HG02943 (cell line): ENCODE measurements around the gene TRIP4.

Experiments
- ATAC-seq: cut with Tn5 transposase; IDR thresholded peaks from one replicate; pipeline ENCODE4 v1.9.1; 2021; ENCODE audit warnings: mild to moderate bottlenecking, low read depth, moderate library complexity; ENCODE audit not compliant: unreplicated experiment

Gene TRIP4

DNA sequence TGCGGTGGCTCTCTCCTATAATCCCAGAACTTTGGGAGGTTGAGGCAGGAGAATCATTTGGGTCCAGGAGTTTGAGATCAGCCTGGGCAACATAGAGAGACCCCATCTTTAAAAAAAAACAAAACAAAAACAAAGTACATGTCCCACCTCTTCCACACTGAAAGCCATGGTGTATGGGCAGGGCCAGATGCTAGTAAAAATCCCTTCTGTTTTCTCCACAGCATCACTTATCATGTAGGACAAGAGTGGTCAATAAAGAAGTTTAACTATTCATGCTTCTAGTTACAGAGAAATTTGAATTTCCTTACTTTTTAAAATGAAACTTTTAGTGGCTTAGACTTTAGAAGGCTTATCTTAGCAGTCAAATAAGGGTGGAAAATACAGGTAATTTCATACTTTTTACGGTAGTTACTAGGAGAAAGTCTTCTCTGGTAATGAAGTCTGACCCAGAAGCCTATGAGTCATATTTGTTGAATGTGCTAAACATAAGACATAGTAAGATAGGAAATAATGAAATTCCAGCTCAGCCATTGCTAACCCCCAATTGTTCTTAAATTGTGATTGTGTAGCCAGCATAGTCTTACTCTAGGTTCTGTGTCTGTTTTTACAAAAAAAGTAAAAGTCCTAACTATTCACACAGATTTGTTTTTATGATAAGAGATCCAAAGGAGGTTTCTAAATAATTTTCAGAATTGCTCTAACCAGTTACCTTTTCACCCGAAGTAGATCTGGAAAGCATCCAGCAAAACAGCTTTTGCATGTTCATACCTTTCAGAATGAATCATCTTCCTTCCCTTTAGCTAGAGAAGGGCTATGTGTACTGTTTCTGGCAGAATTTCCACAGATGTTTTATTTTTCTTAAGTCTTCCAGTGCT lies 56.3 kb downstream of the TRIP4 start:
- no peak for ATAC-seq

DNA sequence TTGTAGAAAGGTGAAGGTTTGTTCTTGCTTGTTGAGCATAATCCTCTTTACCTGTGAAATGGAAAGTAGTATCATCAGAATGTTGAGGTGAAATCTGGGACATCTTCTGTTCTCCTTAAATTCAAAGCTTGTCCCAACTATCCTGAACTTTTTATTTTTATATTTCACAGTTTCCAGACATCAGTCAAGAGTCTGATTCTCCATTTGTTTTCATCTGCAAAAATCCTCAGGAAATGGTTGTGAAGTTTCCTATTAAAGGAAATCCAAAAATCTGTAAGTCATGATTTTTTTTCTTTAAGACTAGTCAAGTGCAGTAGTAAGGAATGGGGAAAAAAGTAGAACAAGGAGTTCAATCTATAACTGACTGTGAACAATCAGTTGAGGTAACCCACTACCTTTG lies 57.2 kb downstream of the TRIP4 start:
- no peak for ATAC-seq

DNA sequence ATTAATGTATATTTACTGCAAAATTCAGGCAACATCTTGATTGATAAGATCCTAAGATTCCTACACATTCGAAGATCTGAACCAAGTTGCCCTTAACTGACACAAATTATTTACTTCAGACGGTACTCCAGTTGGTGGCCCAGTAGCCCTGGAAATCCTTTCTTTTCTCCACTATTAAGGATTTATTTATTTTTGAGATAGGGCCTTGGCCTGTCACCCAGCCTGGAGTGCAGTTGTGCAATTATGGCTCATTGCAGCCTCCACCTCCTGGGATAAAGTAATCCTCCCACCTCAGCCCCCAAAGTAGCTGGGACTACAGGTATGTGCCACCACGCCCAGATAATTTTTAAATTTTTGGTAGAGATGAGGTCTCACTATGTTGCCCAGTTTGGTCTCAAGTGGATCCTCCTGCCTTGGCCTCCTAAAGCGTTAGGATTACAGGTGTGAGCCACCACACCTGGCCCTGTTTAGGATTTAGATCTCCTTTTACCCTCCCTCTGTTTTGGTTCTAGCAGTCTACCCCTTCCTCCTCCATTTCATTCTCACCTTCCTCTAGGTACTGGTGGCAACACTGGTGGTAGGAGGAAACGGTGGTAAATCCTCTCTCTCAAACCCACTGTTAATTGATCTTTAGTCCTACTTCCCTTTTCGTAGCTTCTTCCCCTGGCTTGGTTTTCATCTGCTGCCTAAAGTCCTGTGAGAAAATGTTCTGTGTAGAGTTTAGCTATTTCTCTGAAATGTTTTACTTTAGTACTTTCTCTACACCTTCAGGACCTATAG lies 60.1 kb downstream of the TRIP4 start:
- no peak for ATAC-seq

DNA sequence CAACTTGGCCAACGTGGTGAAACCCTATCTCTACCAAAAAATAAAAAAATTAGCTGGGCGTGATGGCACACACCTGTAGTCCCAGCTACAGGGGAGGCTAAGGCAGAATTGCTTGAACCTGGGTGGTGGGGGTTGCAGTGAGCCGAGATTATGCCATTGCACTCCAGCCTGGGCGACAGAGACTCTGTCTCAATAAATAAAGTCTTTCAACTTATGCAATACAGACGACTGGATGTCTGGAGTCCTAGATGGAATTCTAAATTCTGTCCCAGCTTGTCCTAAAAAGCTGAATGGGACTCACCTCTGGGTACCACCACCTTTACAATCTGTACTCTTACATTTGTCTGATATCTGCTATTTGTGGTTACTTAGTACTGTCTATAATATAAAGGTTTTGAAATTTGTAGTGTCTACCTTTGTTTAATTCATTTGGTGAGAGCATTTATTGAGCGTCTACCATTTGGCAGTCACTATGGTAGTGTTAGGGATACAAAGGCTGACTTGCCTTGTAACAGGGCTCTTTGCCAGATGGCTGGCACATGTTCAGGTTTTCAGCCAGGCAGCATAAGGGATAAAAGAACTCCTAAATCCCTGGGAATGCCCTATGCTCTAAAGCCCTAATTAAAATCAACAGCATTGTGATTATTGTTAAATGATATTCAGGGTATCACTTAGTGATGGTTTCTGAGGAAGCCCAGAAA lies 65.5 kb downstream of the TRIP4 start:
- ATAC-seq: no peak

DNA sequence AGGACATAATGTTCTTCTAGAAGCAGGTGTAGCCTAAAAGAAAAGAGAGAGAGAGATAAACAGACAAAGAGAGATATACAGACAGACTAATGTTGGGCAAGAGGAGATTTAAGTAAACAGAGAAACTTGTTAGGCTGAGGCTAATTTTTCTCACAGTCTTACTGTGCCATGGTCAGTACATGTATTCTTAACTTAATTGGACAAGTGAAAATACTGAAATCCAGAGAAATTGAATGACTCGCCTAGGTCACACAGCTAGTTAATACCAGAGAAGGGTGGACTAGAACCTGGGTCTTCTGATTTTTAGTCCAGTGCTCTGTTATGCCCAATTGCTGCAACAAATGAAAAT lies 66.0 kb downstream of the TRIP4 start:
- ATAC-seq: no peak

DNA sequence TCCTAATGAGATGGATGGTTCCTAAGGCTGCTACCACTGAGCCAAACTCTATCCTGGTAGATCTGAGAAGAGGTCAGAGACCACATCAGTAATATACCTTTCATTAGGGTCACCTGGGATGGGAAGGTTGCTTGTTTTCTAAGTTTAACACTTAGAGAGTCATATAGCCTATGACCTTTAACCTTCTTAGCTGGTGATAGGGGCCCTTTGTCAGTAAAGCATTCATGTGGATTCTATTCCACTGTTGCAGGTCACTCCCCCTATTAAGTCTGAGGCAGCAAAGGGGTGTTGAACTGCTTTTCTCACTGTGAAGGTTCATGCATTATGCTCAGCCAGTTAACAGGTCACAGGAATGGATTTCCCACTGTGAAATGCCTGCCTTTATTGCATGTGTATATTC lies 66.6 kb downstream of the TRIP4 start:
- no peak for ATAC-seq

DNA sequence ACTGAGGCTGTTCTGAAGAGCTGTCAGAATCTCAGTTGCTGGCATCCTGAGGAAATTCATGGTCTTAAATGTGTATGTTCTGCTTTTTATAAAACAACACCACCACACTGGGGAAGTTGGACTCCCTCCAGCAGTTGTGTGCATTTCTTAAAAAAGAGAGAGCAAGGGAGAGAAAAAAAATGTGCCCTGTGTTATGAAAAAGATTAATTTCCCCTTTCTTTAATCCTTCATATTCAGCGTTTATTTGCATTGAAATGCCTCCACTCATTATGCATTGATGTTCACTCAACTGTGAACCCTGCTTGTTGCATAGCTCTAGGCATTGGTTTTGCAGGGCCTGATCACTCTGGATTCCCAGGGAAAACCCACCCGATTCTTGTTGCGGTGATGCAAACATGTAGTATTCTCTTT lies 68.3 kb downstream of the TRIP4 start:
- no peak for ATAC-seq

DNA sequence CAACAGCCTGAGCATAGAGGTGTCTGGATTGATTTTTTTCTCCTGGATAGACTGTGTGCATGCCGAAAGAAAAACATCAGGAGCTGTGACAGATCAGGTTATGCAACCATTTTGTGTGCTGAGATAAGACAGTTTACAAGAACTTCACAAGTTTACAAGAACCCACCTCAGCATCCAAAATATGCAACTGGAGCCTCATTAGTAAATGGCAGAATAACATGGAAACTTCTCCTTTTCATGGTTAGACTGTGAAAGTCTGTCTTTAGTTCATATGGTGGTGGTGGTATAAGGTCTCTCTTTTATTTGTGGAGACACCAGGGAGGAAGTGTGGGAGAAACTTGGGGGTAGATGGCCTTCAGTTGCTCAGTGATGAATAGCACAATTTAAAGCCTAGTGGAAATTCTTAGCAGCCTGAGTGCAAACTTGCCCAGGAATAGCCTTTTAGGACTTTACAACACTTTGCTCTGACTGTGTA lies 69.0 kb downstream of the TRIP4 start:
- no peak for ATAC-seq

DNA sequence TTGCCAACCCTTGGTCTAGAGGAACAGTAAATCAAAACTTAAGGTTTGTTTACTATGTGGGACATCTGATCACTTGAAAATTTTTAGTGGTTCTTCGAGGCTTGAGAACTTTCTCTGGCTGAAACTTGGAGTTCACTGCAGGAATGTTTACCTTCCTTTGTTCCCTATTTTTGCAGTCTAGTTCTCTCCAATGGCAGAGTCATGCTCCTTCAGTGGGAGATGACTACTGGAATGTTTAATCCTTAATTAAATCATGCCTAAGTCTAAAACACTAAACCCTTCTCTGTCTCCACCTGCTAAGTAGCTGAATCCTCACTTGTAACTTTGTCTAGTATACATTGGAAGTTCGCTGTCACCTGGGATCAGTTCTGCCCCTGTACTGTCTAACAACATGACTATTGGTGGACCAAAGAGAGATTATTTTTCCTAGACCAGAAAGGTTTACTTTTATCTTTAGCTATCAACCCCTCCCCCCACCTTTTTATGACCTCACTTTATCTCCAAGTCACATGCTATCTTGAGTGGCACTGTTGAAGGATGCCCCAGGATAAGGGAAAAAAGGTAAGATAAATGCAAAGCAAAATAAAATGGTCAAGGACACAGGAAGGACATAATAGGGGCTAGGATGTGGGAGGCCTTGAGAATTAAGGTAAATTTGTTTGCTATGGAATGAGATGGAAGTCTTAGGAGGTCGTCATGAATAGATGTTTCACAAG lies 71.6 kb downstream of the TRIP4 start:
- ATAC-seq: no peak

DNA sequence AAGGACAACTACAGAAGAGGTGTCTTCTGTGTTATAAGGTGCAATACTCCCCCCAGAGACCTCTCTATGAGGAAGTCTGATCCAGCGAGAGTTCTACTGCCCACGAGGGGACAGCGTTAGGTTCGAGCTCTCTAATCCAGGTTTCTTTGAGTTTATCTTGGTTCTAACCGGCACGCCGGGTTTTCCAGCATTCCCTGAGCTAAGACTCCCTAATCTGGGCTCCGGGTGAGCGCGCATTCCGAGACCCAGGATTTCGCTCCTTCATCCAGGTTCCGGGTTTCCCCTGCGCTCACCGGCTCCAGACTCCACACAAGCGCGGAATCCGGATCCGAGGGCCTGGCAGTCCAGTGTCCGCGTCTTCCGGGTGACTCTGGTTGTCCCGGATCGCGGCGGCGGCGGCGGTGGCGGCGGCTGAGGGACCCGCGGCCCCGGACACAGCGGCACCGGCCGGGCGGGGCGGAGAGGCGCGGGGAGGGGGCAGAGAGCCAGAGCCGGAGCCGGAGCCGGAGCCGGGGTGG lies 72.6 kb downstream of the TRIP4 start, which contains the start of gene ZNF609:
Gene ZNF609 (plus strand): TSS at position 373 of the 518 bp plus-strand sequence. CDS start 38,842 bp downstream, outside the sequence.
- ATAC-seq: peak; percentile 48

DNA sequence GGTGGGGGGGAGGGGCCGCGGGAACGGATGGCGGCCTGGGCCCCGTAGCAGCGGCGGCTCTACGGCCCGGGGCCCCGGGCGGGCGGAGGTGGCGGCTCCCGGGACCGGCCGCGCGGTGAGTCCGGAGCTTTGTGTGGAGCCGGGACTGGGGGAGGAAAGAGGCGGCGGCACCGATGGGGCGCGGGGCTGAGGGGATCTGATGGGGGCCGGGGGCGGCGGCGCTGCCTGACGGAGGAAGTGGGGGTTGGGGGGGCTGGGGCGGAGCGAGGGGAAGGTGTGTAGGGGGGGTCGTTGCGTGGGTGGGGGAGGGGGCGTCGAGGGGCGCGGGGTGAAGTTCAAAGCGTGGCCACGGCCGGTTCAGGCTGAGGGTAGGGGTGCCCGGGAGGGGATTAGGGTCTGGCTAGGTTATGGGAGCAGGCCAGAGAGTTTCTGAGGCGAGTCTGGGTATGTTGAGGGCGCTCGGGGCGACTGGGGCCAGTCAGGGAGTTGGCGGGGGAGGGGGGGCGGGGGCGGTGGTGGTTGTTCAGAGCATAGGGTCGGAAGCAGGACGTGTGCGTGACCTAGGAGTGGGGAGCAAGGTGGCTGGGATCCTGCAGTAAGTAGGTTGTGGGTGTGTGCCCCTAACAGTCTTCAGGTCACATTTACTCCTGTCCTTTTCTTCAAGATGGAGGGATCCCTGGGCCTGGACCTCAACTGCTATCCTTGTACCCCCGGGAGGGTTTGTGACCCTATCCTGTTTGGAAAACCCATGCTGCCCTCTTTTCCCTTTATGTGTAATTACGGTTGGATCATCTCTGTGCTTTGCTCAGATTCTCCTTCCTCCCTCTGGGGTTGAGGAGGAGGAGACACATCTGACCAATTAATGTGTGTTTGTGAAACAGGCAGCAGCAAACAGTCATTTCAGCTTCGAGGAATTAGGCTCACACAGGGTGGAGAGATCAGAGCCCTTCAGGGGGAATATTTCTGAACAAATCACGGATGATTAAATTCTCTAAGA lies 73.4 kb downstream of the TRIP4 start:
- peak; percentile 13 for ATAC-seq

DNA sequence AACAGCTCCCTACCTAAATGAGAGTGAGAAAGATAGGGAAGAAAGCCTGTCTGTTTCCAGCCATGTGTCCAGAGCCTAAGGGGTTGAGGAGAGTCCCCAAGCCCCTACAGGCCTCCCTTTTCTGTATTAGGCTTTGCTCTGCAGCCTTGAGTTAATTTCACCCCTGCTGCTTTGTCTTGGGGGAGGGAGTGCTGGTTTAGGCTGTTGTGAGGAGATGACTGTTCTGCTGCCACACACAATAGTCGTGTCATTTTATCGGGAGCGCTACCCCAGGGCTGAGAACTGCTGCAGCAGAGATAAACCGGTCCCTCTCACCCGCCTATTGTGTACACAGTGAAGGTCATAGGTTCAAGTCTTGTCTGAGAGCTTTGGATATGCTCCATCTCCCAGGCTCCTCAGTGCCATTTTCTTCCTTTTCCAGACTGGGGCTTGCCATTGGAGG lies 74.1 kb downstream of the TRIP4 start:
- no peak for ATAC-seq

DNA sequence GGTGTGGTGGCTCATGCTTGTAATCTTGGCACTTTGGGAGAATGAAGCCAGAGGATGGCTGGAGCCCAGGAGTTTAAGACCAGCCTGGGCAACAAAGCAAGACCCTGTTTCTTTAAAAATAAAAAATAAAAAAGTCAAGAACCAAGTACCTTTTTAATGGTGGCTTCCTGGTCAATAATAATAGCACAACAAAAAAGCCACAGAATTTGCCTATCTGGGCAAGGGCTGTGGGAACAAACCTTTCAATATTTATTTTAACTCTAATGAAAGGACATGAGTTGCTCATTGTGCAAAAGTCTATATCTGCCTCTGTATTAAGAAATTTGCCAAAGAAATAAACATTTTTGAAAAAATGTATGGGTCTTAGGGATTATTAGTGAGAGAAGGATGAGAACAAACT lies 74.9 kb downstream of the TRIP4 start:
- ATAC-seq: no peak

DNA sequence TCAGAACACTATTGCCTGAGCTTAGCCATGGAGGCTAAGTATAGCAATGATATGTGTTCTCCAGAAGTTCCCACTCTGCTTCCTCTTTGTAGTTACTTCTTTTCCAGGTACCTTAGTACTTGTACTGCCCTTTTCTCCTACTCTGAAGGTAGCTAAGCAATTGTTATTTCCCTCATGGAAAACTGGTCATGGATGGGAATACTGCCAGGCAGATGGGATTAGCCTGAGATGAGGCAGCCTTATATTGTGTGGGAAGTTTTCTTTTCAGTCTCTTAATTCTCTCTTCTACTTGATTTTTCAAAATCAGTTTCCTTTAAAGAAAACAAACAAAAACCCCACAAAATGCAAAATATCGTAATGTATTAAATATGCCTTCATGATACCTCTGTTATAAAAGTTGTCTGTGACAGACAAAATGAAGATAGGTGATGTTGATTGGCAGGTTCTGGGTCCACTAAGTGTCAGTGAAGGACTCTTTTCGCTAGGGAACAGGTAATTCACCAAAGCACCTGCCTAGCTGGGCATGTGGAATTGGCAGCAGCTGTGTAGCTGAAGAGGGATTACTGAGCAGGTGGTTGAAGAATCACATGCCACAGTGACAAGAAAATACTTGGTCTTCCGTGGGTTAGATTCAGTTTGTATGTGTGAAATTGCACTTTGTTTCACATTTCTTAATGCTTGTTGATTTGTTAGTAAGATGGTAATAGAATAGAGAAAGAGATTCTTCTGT lies 76.8 kb downstream of the TRIP4 start:
- ATAC-seq: no peak

DNA sequence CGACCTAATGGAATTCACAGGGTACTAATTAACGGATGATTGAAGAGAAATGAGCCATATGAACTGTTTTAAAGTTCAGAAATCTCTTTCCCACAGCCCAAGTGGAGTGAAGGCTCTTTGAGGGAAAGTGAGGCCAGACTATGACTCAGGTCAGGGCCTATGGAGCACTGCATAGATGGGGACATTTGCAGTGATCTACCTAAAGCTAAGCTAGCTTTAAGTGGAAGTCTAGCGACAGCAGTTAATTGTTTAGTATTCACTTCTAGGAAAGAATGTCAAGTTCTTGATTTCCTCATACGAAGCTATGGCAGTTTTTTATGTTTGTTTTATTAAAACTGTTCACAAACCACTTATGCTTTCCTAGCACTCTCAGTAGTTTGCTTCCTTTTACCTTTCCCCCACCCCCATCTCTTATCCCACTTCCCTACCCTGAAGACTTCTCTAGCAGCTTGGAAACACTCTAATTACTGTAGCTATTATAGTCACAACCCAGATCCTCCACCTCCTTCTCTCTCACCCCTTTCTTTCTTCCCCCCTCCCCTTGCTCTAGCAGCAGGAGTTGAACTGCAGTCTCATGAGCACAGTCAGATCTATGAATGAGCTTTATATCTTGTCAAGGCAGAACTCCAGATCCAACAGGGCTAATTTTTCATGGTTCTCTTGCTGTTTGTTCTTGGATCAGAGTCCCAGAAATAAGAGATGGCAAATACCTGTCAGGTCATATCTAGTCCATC lies 78.9 kb downstream of the TRIP4 start:
- no peak for ATAC-seq

DNA sequence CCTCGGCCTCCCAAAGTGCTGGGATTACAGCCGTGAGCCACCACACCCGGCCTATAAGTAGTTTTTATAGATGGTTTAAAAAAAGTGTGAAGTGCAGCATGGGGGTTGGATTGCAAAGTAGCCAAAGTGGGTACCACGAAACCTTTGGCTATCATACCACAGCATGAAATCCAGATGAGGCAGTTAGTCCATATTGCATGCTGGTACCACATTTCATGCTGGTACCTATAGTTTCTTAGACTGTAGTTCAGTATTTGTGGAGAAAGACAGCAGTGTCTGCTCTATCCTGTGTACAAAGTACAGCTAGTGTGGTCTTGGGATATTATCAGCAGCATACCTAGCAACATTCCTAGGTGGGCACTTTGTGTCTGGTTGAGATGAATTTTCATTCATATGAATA lies 84.5 kb downstream of the TRIP4 start:
- ATAC-seq: no peak

DNA sequence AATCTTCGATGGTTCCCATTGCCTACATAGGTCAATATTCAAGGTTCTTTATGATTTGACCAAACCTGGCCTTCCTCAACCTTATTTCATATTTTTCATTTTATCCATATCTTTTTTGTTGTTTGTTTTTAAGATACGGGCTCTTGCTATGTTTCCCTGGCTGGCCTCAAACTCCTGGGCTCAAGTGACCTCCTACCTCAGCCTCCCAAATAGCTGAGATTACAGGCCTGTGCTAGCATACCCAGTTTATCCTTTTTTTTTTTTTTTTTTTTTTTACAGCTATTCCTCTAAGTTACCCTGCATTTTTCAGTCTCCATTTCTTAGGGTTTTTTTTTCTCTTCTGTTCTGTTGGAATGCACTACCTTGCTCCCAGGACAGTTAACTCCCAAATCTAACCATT lies 87.2 kb downstream of the TRIP4 start:
- ATAC-seq: no peak

DNA sequence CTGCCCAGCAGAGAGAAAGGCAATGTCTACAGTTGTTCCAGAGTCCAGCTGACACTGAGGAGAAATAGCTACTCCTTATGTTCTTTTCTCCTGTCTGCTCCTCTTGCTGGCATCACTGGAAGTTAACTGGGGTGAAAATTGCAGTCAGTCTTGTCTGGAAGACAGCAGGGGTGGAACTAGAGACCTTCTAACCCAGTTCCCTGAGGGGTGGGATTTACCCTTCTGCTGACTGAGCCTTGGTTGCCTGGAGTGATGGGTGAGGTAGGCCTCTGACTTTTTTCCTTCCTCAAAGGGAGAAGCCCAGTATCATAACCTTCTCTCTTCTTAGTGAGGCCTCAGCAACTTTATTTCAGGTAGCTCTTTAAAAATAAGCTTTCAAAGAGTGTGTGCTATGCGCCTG lies 88.9 kb downstream of the TRIP4 start:
- no peak for ATAC-seq
